Esophagus muscularis mucosa (tissue), 4 donors: ENCODE data around the gene HRAS. TPM values are rescaled to one million over a fixed set of nuclear protein-coding genes. Genes with fewer than 3 reads are reported as not detected.

Experiments
- DNase-seq: peaks from one replicate; pipeline ENCODE4 v3.0.0-alpha.2; 2017; ENCODE audit errors: extremely low spot score
- H3K27ac ChIP-seq, 4 donors: fragments of 200-600 bp; sonication (generic); replicated peaks in 1 of 4; 1 replicate in 3 of 4; 2 replicates in 1 of 4; pipeline ENCODE4 v1.5.1; 2016 to 2019; ENCODE audit warnings: mild to moderate bottlenecking in 1 of 4
- H3K27me3 ChIP-seq, 4 donors: fragments of 200-600 bp; sonication (generic); one replicate each; pipeline versions ENCODE4 v1.5.1 to v1.6.0; 2016 to 2019
- H3K36me3 ChIP-seq, 4 donors: fragments of 200-600 bp; sonication (generic); one replicate each; pipeline ENCODE4 v1.5.1; 2016 to 2019
- H3K4me1 ChIP-seq, 4 donors: fragments of 200-600 bp; sonication (generic); one replicate each; pipeline ENCODE4 v1.5.1; 2016 to 2019
- H3K4me3 ChIP-seq, 4 donors: fragments of 200-600 bp; sonication (generic); 1 replicate in 2 of 4; 2 replicates in 2 of 4; pipeline ENCODE4 v1.5.1; 2016 to 2019; ENCODE audit warnings: mild to moderate bottlenecking in 4 of 4, moderate library complexity in 1 of 4
- H3K9me3 ChIP-seq, 4 donors: fragments of 200-600 bp; sonication (generic); 1 replicate in 3 of 4; 2 replicates in 1 of 4; pipeline ENCODE4 v1.5.1; 2016 to 2019
- CTCF ChIP-seq, 3 experiments: fragments of 200-600 bp in 2 of 3; fragments of 450-650 bp in 1 of 3; sonication (generic) in 2 of 3; IDR thresholded peaks; one replicate each; pipeline ENCODE4 v1.5.1; 2017 to 2019; ENCODE audit warnings: antibody characterized with exemption in 3 of 3, mild to moderate bottlenecking in 2 of 3, moderate library complexity in 1 of 3
- EP300 ChIP-seq: sonication (generic); formaldehyde crosslinking; IDR thresholded peaks from one replicate; pipeline ENCODE4 v1.6.1; 2017; ENCODE audit warnings: antibody characterized with exemption
- POLR2A ChIP-seq: fragments of 450-650 bp; IDR thresholded peaks from one replicate; pipeline ENCODE4 v1.6.1; 2017; ENCODE audit warnings: antibody characterized with exemption, moderate library complexity, mild to moderate bottlenecking, low read depth
- POLR2AphosphoS5 ChIP-seq, 2 donors: sonication (generic); formaldehyde crosslinking; IDR thresholded peaks; one replicate each; pipeline ENCODE4 v1.6.1; 2017; ENCODE audit warnings: antibody characterized with exemption in 2 of 2
- WGBS: methylation state at CpG from one replicate; pipeline ENCODE4 v1.1.5; 2018; 5-methylcytosine and 5-hydroxymethylcytosine counted together
- intact Hi-C: fragments of 100-400 bp; cut with DNase I; formaldehyde crosslinking; loops from one replicate; pipeline ENCODE4 v1.15.1; 2023
- total RNA-seq, 4 donors: library from RNA; depleted of rRNA; stranded (reverse); fragments of >200 nt; gene quantifications; one replicate each; pipeline versions ENCODE4 v1.1.0 to v1.2.1, GENCODE V29; 2016

Gene HRAS
- total RNA-seq, 4 donors from 2014 or later: 45.7 to 85.2 (median 61.7) TPM

- intact Hi-C loops: loop anchor here (5.0 kb wide), 1 partner anchor 63 kb away; the partner anchor contains the start of gene PTDSS2
- H3K4me1 ChIP-seq: peaks cover 5 to 13% (median 9%) of the 10 kb centered on the region in 4 donors
- no peaks in the 10 kb centered on the region for H3K27me3 ChIP-seq
- no peak for DNase-seq
- peaks cover 2 to 41% (median 27%) of the 10 kb centered on the region in 4 donors for H3K36me3 ChIP-seq
- 90% methylated on average over 6 of the region's 6 CpGs for WGBS
- H3K27ac ChIP-seq: no peak overlapping the region
- H3K4me3 ChIP-seq: no peak overlapping the region
- H3K9me3 ChIP-seq: peaks cover 0 to 7% (median 0%) of the 10 kb centered on the region in 4 donors
- TF ChIP-seq EP300: no peak
- no peak for TF ChIP-seq POLR2A
- no peak for TF ChIP-seq CTCF (IDR thresholded peaks at IDR 0.05)
- TF ChIP-seq POLR2AphosphoS5 (IDR thresholded peaks at IDR 0.05): no peak
These were observed 20.2 kb downstream of the HRAS start for GRCh38 chr11:515131-515530.

GRCh38 chr11:514606-515005, 20.8 kb downstream of the HRAS start:
- no peak overlapping the region for H3K4me3 ChIP-seq
- peaks cover 0 to 7% (median 0%) of the 10 kb centered on the region in 4 donors for H3K9me3 ChIP-seq
- 90% methylated on average over 10 of the region's 10 CpGs for WGBS
- H3K36me3 ChIP-seq: peaks cover 3 to 47% (median 31%) of the 10 kb centered on the region in 4 donors
- peaks cover 5 to 13% (median 9%) of the 10 kb centered on the region in 4 donors for H3K4me1 ChIP-seq
- no peak overlapping the region for H3K27ac ChIP-seq
- intact Hi-C loops: loop anchor here (5.0 kb wide), 2 partner anchors 62 to 107 kb away; partner anchors contain the start of gene PTDSS2
- no peaks in the 10 kb centered on the region for H3K27me3 ChIP-seq
- DNase-seq: no peak
- TF ChIP-seq EP300 (no peak), POLR2A (no peak), POLR2AphosphoS5 (IDR thresholded peaks at IDR 0.05) (no peak), CTCF (IDR thresholded peaks at IDR 0.05) (no peak)

GRCh38 chr11:512761-513595, 22.4 kb downstream of the HRAS start:
- no peak for DNase-seq
- Histone ChIP-seq H3K9me3 (peaks cover 0 to 7% (median 0%) of the 10 kb centered on the region in 4 donors), H3K36me3 (peaks cover 3 to 52% (median 43%) of the 10 kb centered on the region in 4 donors), H3K27me3 (no peaks in the 10 kb centered on the region), H3K27ac (no peak overlapping the region), H3K4me1 (peaks cover under 1 to 13% (median 9%) of the 10 kb centered on the region in 4 donors), H3K4me3 (no peak overlapping the region)
- WGBS: 90% methylated on average over 29 of the region's 29 CpGs
- intact Hi-C loops: loop anchor here (5.0 kb wide), 1 partner anchor 106 kb away; no protein-coding TSS in a partner anchor
- TF ChIP-seq CTCF (IDR thresholded peaks at IDR 0.05) (no peak), POLR2AphosphoS5 (IDR thresholded peaks at IDR 0.05) (no peak), POLR2A (no peak), EP300 (no peak)

- H3K4me3 ChIP-seq: no peak overlapping the region
- TF ChIP-seq EP300 (no peak), CTCF (IDR thresholded peaks at IDR 0.05) (no peak), POLR2AphosphoS5 (IDR thresholded peaks at IDR 0.05) (no peak), POLR2A (no peak)
- WGBS: 85% methylated on average over 5 of the region's 5 CpGs
- H3K36me3 ChIP-seq: peaks cover 3 to 42% (median 30%) of the 10 kb centered on the region in 4 donors
- peaks cover 24 to 43% (median 37%) of the 10 kb centered on the region in 4 donors for H3K4me1 ChIP-seq
- H3K27ac ChIP-seq: no peak overlapping the region
- H3K27me3 ChIP-seq: no peaks in the 10 kb centered on the region
- no peak for DNase-seq
- no peaks in the 10 kb centered on the region for H3K9me3 ChIP-seq
- intact Hi-C loops: no loop called here
These were observed 26.4 kb downstream of the HRAS start for GRCh38 chr11:508956-509355.
